Heart left ventricle (tissue), 16 donors: ENCODE measurements around the gene IRX4. TPM values are rescaled to one million over a fixed set of nuclear protein-coding genes. Genes with fewer than 3 reads are reported as not detected.

Experiments used
- ATAC-seq, 4 donors: fragments of 200-7000 bp; cut with Tn5 transposase; one replicate each; pipeline ENCODE4 v1.9.1; 2020 to 2022; ENCODE audit warnings: moderate library complexity in 4 of 4, mild to moderate bottlenecking in 3 of 4, moderate number of reproducible peaks in 1 of 4
- DNase-seq, 5 donors: peaks; one replicate each; pipeline ENCODE4 v3.0.0-alpha.2; 2020
- H3K27ac ChIP-seq, 12 donors: fragments of 200-600 bp; sonication (generic) in 4 of 12; one replicate each; pipeline versions ENCODE4 v1.5.0 to v1.8.0; 2016 to 2022; ENCODE audit warnings: mild to moderate bottlenecking in 2 of 12
- H3K27me3 ChIP-seq, 9 donors: fragments of 200-600 bp; sonication (generic) in 2 of 9; one replicate each; pipeline versions ENCODE4 v1.5.1 to v1.8.0; 2016 to 2022; ENCODE audit warnings: mild to moderate bottlenecking in 3 of 9
- H3K36me3 ChIP-seq, 9 donors: fragments of 200-600 bp; sonication (generic) in 2 of 9; one replicate each; pipeline versions ENCODE4 v1.5.0 to v1.8.0; 2018 to 2022; ENCODE audit warnings: mild to moderate bottlenecking in 2 of 9
- H3K4me1 ChIP-seq, 12 donors: fragments of 200-600 bp; sonication (generic) in 4 of 12; one replicate each; pipeline versions ENCODE4 v1.5.0 to v1.8.0; 2016 to 2022; ENCODE audit warnings: mild to moderate bottlenecking in 3 of 12
- H3K4me3 ChIP-seq, 12 donors: fragments of 200-600 bp; sonication (generic) in 4 of 12; one replicate each; pipeline versions ENCODE4 v1.5.0 to v1.8.0; 2017 to 2022; ENCODE audit warnings: mild to moderate bottlenecking in 9 of 12, moderate library complexity in 4 of 12
- H3K9me3 ChIP-seq, 12 donors: fragments of 200-600 bp; sonication (generic) in 4 of 12; one replicate each; pipeline versions ENCODE4 v1.5.0 to v1.8.0; 2016 to 2022; ENCODE audit warnings: mild to moderate bottlenecking in 1 of 12
- POLR2A ChIP-seq, 2 donors: fragments of 450-650 bp; IDR thresholded peaks; one replicate each; pipeline ENCODE4 v1.6.1; 2017; ENCODE audit warnings: antibody characterized with exemption in 2 of 2, mild to moderate bottlenecking in 2 of 2, moderate library complexity in 2 of 2
- WGBS, 4 donors: extraction: QIAGEN DNeasy Blood & Tissue Kit in 2 of 4; methylation state at CpG; one replicate each; pipeline versions ENCODE4 v1.1.5 to v1.1.7; 2013 to 2018; 5-methylcytosine and 5-hydroxymethylcytosine counted together
- intact Hi-C, 10 donors: fragments of 100-400 bp; cut with DNase I; formaldehyde crosslinking; loops; one replicate each; pipeline versions ENCODE4 v1.11.1 to v1.14.2; 2022
- polyA plus RNA-seq, 2 donors: library from polyadenylated mRNA; stranded (reverse); fragments of 200-250 nt; gene quantifications; one replicate each; pipeline ENCODE4 v1.2.3, GENCODE V29; 2013
- total RNA-seq, 9 donors: library from RNA; depleted of rRNA in 2 of 9; stranded (reverse); fragments of >200 nt in 2 of 9; fragmentation: NEBNext Ultra II Directional in 3 of 9; extraction: Animal tissue kit (Norgen Biotek cat#: 25700) in 3 of 9; gene quantifications; one replicate each; pipeline versions ENCODE4 v1.1.0 to v1.2.4, GENCODE V29; 2016 to 2023
- TF ChIP-seq, protein P1 (sequence below), 12 donors: fragments of 200-600 bp; sonication (generic) in 4 of 12; IDR thresholded peaks; one replicate each; pipeline versions ENCODE4 v1.5.0 to v1.8.0; 2018 to 2022; ENCODE audit warnings: antibody characterized with exemption in 12 of 12, mild to moderate bottlenecking in 5 of 12
- donor health status: ischemic (EF 13 %, LVEDD 7.1; RV severe dilation, severe dysfunction).
- donor health status: healthy with polysubstance abuse.
- donor health status: DM: no; HTN: yes; CAD: no.
- donor health status: DM: no; HTN: no; CAD: no.
- donor health status: ischemic (EF 25% LVEDD 6.9; RV normal size, moderate dysfunction).
- donor health status: ischemic (EF 25% LVEDD 5.7; RV mildly dilated, moderate dysfunction).
- donor health status: healthy.
- donor health status: DM: yes; HTN: yes; CAD: no.
- donor health status: ischemic (EF 35%, LVEDD 5.7; RV mildly dilated, moderate dysfunction).
- donor health status: nonischemic (EF 11% LVEDD 7.7; RV severe dilation, severe dysfunction).
- donor health status: DM: yes; HTN: yes; CAD: no.
- donor health status: PGD.
- donor health status: ischemic (EF 29% LVEDD 5.4; RV normal size, mild dysfunction).
- donor health status: nonischemic (EF 23%, LVEDD 6.1; RV moderate dilation, normal function).

Gene IRX4
- total and polyA plus RNA-seq, 11 donors = 8.6 to 32.3 (median 16.3) TPM

DNA sequence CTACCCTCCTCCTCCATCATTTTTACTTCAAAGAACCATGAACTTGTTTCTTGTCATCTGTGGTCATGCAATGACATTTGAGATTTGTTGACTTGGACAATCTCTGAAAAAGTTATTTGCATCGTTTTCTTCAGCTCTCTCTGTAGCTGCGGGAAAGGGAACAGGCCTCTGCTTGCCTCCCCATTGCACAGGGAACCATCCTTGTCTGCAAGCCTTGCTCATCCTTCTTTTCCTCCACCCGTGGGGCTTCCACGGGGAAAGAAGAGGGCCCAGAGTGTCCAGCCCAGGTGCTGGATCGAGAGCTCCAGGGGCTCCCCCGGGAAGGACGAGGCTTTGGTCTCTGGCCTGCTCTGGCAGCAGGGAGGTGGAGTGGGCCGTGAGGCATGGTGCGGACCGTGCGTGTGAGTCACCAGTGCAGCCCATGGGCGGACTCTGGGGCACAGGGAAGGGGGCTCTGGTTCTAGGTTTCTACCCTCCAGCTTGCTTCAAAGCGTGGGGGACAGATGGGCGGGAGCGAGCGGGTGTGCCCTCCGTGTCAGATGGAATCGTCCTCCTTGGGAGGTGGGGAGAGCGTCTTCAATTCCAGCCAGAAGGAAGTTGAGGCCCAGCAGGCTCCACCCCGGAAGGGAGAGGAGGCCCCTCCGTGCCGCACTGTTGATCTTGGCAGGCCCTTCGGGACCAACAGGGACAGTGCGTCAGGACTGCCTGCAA is 6.0 kb upstream of the IRX4 start:
- Histone ChIP-seq H3K4me3 (no peak overlapping the region), H3K36me3 (no peaks in the 10 kb centered on the region), H3K4me1 (peaks cover 0 to 40% (median 4%) of the 10 kb centered on the region in 12 donors), H3K27ac (no peak overlapping the region), H3K27me3 (peaks cover 8 to 69% (median 26%) of the 10 kb centered on the region in 9 donors), H3K9me3 (no peaks in the 10 kb centered on the region)
- intact Hi-C loops = loop anchor here in 7 of 10 donors (5.0 to 10.0 kb wide), 7 partner anchors 44 to 126 kb away; partner anchors contain the start of gene NDUFS6 (in 4 of the 7)
- ATAC-seq = no peak
- peak in 2 of 5 donors; percentile 7 to 47 for DNase-seq
- TF ChIP-seq, protein P1, sequence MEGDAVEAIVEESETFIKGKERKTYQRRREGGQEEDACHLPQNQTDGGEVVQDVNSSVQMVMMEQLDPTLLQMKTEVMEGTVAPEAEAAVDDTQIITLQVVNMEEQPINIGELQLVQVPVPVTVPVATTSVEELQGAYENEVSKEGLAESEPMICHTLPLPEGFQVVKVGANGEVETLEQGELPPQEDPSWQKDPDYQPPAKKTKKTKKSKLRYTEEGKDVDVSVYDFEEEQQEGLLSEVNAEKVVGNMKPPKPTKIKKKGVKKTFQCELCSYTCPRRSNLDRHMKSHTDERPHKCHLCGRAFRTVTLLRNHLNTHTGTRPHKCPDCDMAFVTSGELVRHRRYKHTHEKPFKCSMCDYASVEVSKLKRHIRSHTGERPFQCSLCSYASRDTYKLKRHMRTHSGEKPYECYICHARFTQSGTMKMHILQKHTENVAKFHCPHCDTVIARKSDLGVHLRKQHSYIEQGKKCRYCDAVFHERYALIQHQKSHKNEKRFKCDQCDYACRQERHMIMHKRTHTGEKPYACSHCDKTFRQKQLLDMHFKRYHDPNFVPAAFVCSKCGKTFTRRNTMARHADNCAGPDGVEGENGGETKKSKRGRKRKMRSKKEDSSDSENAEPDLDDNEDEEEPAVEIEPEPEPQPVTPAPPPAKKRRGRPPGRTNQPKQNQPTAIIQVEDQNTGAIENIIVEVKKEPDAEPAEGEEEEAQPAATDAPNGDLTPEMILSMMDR (IDR thresholded peaks at IDR 0.05) = no peak
- no peak for TF ChIP-seq POLR2A (IDR thresholded peaks at IDR 0.05)
- WGBS, 4 donors = 68 to 76% (median 72%) methylated on average over 19 to 24 of the region's 24 CpGs

DNA sequence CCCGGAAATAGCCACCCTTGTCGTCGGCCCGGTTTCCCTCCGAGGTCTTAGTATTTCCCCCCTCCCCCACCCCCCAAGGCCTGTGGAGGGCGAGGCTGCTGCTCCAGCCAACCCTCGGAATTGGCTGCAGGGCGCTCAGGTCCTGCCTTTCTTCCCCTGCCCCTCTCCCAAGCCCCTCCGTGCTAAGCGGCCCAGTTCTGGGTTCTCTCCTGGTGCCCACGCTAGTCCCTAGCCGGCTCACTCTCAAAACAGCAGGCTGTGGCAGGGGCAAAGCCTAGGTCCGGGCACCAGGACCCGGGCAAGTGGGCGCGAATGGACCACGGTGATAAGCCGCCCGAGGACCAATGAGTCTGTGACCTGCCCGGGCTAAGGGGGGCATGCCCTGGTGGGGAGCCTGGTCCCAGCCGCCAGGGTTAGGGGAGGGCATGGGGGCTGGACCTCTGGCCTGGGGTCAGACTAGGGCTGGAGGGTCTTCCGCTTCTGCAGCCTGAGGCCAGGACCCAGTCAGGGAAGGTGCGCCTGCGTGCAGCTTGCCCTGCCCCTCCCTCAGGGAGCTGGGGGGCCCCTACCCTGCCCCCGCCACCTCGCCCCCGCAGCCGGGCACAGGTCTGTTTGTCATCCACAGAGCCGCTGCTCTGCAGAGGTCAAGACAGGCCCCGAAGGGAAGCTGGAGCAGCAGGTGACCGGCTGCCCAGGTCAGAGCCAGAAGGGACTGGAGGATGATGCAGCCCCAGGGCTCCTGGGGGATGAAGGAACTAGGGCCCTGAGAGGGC is 5.0 kb upstream of the IRX4 start:
- peak overlapping the region in 11 of 12 donors; percentile 20 to 69 (median 54) for H3K4me3 ChIP-seq

DNA sequence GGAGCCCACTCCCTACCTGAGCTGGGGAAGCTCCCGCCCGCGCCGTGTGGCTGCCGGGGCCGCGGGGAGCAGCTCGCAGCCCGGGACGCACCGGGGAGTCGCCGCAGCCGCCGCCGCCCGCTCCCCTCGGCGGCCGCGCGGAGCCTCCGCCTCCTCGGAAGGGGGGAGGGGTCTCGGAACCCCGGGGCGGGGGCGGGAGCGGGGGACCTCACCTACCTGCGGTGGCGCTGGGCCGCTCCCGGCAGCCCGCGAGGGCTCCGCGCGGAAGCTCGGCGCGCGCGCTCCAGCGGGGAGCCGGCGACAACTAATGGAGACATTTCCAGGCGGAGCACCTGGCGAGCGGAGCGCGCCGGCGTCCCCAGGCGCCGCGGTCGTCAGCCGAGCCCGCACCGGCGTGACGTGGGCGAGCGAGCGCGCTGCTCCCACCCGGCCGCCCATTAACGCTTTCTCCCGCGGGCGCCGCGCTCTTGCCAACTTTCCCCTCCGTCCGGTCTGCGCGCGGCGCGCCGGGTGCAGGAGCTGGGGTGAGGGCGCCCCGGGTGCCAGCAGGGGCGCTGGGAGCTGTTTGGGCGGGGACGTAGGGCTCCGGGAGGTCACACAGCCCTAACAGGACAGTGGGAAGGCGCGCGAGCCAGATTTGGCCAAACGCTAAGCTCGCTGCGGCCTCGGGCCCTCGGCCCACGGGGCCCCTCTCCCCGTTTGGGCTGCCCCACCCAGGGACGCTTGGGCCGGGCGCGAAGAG is 4.3 kb upstream of the IRX4 start:
- Histone ChIP-seq H3K36me3 (no peaks in the 10 kb centered on the region), H3K27me3 (peaks cover 12 to 85% (median 37%) of the 10 kb centered on the region in 9 donors), H3K4me3 (peak overlapping the region; percentile 35 to 69 (median 54)), H3K9me3 (no peaks in the 10 kb centered on the region), H3K4me1 (peaks cover 0 to 57% (median 16%) of the 10 kb centered on the region in 12 donors), H3K27ac (peak overlapping the region in 11 of 12 donors; percentile 32 to 87 (median 73))
- DNase-seq (peak in 3 of 5 donors; percentile 49 to 68 (median 62)), ATAC-seq (peak in 3 of 4 donors; percentile 12 to 41 (median 32))
- intact Hi-C loops = loop anchor here in 7 of 10 donors (2.0 to 10.0 kb wide), 8 partner anchors 45 to 128 kb away; partner anchors contain the start of gene NDUFS6 (in 5 of the 7)
- peak in 1 of 2 donors; percentile 22 for TF ChIP-seq POLR2A (IDR thresholded peaks at IDR 0.05)
- TF ChIP-seq, protein P1 (IDR thresholded peaks at IDR 0.05) = peak in 3 of 12 donors; percentile 8 to 13 (median 11)
- 0 to 1% (median 0%) methylated on average over 12 to 102 of the region's 102 CpGs for WGBS, 4 donors

More for the DNA sequence above, 5.0 kb upstream of the IRX4 start:
- DNase-seq = peak in 2 of 5 donors; percentile 18 to 51
- Histone ChIP-seq H3K27me3 (peaks cover 8 to 78% (median 32%) of the 10 kb centered on the region in 9 donors), H3K36me3 (no peaks in the 10 kb centered on the region), H3K27ac (peak overlapping the region in 9 of 12 donors; percentile 34 to 87 (median 74)), H3K4me1 (peaks cover 0 to 49% (median 9%) of the 10 kb centered on the region in 12 donors), H3K9me3 (no peaks in the 10 kb centered on the region)
- WGBS, 4 donors = 23 to 29% (median 25%) methylated on average over 9 to 31 of the region's 31 CpGs
- TF ChIP-seq POLR2A (IDR thresholded peaks at IDR 0.05) = no peak
- TF ChIP-seq, protein P1 (IDR thresholded peaks at IDR 0.05) = no peak
- peak in 2 of 4 donors; percentile 3 to 4 for ATAC-seq
- intact Hi-C loops = loop anchor here in 7 of 10 donors (2.0 to 10.0 kb wide), 8 partner anchors 45 to 127 kb away; partner anchors contain the start of gene NDUFS6 (in 5 of the 7)
